ENCODE measurements around the gene IFT20. TPM values are rescaled to one million over a fixed set of nuclear protein-coding genes. Genes with fewer than 3 reads are reported as not detected.

The IFT20 gene
- polyA plus RNA-seq (ENCODE audit: insufficient read length in 4 of 4): 10 to 100 TPM; 52.7 to 61.2 (median 57.5) TPM

- DNase-seq (ENCODE audit: low read depth in 4 of 4, low spot score in 2 of 4): peak; percentile 97 to 99 (median 99)
These were observed at the start of gene IFT20, which contains the start of gene TNFAIP1 for GRCh38 chr17:28335201-28335958. TSS of gene IFT20 (minus strand) at chr17:28335472. CDS start at chr17:28331985, 3,487 bp downstream. TSS of gene TNFAIP1 (plus strand) at chr17:28335761. CDS start at chr17:28339522, 3,761 bp downstream.

GRCh38 chr17:28385037-28385400 lies 49.7 kb upstream of the IFT20 start:
- DNase-seq (ENCODE audit: low read depth in 4 of 4, low spot score in 2 of 4): no peak

- DNase-seq (ENCODE audit: low read depth in 4 of 4, low spot score in 2 of 4): no peak
These were observed 49.2 kb upstream of the IFT20 start for GRCh38 chr17:28384281-28385036.

- no peak for DNase-seq (ENCODE audit: low read depth in 4 of 4, low spot score in 2 of 4)
These were observed 46.0 kb upstream of the IFT20 start for GRCh38 chr17:28381141-28381825.

- DNase-seq (ENCODE audit: low read depth in 4 of 4, low spot score in 2 of 4): no peak
These were observed 44.8 kb upstream of the IFT20 start for GRCh38 chr17:28379814-28380801.

- DNase-seq (ENCODE audit: low read depth in 4 of 4, low spot score in 2 of 4): no peak
These were observed 37.6 kb upstream of the IFT20 start for GRCh38 chr17:28372945-28373274.

GRCh38 chr17:28372203-28372944 lies 37.1 kb upstream of the IFT20 start:
- DNase-seq (ENCODE audit: low read depth in 4 of 4, low spot score in 2 of 4): no peak

GRCh38 chr17:28371245-28372202 lies 36.3 kb upstream of the IFT20 start, which contains the start of gene SARM1:
TSS of gene SARM1 (plus strand) at chr17:28371694. CDS start at chr17:28372033, 339 bp downstream.
- DNase-seq (ENCODE audit: low read depth in 4 of 4, low spot score in 2 of 4): peak in 3 of 4 donors; percentile 79 to 85 (median 85)

- no peak for DNase-seq (ENCODE audit: low read depth in 4 of 4, low spot score in 2 of 4)
These were observed 35.5 kb upstream of the IFT20 start for GRCh38 chr17:28370744-28371103.

GRCh38 chr17:28370035-28370743 lies 34.9 kb upstream of the IFT20 start, which contains the start of gene VTN:
TSS of gene VTN (minus strand) at chr17:28370307. CDS start at chr17:28370203, 104 bp downstream.
- DNase-seq (ENCODE audit: low read depth in 4 of 4, low spot score in 2 of 4): no peak

- DNase-seq (ENCODE audit: low read depth in 4 of 4, low spot score in 2 of 4): no peak
These were observed 34.4 kb upstream of the IFT20 start for GRCh38 chr17:28369684-28370034.

GRCh38 chr17:28368915-28369683 lies 33.8 kb upstream of the IFT20 start:
- no peak for DNase-seq (ENCODE audit: low read depth in 4 of 4, low spot score in 2 of 4)

- DNase-seq (ENCODE audit: low read depth in 4 of 4, low spot score in 2 of 4): no peak
These were observed 33.1 kb upstream of the IFT20 start for GRCh38 chr17:28368306-28368831.

GRCh38 chr17:28367641-28368305 lies 32.5 kb upstream of the IFT20 start:
- no peak for DNase-seq (ENCODE audit: low read depth in 4 of 4, low spot score in 2 of 4)

- no peak for DNase-seq (ENCODE audit: low read depth in 4 of 4, low spot score in 2 of 4)
These were observed 31.3 kb upstream of the IFT20 start for GRCh38 chr17:28366605-28367004.

- no peak for DNase-seq (ENCODE audit: low read depth in 4 of 4, low spot score in 2 of 4)
These were observed 30.2 kb upstream of the IFT20 start for GRCh38 chr17:28365487-28365886.
